DMS153 treated with DMSO at 0.1 percent for 48 hours (cell line): ENCODE data around the gene HSPB6.
"Not testable (repeated sequence)": the region's sequence is repeated elsewhere in the genome, so short reads cannot be mapped to it uniquely, and the experiment has no call there.

Source experiments
- DNase-seq: peaks from one replicate; lab custom pipeline; 2025; ENCODE audit not compliant: unreplicated experiment; lab: John Stamatoyannopoulos, UW

Gene HSPB6

GRCh38 chr19:35786299-35787160 is 29.7 kb upstream of the HSPB6 start:
- DNase-seq = no peak

GRCh38 chr19:35785339-35785627 is 28.5 kb upstream of the HSPB6 start:
- no peak for DNase-seq

DNA sequence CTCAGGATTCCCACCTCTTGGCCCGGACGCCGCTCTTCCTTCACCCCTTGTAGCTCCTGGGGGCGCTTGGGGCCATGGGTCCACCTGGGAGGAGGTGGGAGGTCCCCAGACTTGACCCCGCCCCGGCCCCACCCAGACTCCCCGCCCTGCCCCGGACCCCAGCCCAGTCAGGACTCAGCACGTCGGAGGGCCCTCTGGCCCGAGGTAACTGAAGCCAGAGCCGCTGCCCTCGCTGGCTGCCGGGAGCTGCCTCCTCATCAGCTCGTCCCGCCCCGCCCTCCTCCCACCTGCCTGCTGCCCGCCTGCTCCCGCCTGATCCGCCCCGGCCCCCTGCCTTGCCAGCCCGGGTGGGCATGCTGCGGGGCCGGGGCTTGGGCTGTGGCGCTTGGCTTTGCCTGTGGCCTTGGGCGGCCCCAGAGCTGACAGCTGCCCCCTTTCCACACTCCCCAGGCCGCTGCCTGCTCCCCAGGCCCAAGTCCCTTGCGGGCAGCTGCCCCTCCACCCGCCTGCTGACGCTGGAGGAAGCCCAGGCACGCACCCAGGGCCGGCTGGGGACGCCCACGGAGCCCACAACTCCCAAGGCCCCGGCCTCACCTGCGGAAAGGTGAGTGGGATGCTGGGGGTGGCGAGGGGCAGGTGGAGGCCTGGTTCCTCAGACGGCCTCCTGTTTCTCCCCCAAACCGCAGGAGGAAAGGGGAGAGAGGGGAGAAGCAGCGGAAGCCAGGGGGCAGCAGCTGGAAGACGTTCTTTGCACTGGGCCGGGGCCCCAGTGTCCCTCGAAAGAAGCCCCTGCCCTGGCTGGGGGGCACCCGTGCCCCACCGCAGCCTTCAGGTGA is 27.9 kb upstream of the HSPB6 start:
- no peak for DNase-seq

DNA sequence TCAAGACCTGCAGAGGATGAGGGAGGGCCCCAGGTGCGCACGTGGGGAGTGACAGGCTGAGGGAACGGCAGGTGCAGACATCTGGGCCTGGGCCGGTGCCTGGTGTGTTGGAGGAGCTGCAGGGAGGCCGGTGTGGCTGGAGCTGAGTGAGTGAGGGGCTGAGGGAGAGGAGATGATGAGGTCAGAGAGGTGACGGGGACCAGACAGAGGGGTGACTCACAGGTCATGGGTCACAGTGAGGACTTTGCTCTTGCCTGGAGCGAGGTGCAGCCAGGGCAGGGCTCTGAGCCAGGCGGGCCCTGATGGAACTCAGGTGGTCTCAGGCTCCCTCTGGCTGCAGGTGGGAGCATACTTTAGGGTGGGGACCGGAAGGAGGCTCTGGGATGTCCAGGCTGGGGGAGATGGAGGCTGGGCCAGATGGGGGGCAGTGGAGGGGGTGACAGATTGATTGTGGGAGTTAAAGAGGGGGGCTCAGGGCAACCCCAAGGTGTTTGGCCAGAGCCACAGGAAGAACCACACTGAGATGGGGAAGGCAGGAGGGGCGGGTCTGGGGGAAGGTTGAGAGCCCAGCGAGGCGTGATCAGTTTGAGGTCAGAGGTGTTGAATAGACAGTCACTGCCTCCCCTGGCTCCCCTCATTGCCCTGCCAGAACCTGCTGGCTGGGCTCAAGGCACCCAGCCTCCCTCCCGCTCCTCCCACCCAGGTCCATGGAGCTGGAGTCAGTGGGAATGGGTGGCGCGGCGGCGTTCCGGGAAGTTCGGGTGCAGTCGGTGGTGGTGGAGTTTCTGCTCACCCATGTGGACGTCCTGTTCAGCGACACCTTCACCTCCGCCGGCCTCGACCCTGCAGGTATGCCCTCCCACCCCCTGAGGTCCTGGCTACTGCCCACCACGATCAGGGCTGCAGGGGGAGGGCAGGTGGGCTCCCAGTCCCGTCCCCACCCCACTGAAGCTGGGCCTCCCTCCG is 26.9 kb upstream of the HSPB6 start:
- DNase-seq = no peak

- DNase-seq = no peak
Measured at GRCh38 chr19:35782589-35782988, 25.8 kb upstream of the HSPB6 start.

DNA sequence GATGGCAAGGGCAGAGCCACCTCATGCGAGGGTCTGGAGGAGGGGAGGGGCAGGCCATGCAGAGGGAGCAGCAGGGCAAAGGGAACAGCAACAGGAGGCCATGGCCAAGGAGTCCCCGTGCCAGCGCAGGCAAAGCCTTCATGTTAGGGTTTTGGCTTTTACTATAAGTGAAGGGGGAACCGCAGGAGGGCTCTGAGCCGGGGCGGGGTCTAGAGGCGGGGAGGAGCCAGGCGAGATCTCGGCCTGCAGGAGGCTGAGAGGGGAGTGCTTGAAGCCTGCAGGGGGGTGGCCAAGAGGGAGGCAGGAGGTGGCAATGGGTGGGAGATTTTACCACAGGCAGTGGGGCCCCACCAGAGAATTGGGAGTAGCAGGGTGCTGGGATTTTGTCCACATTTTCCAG is 24.8 kb upstream of the HSPB6 start:
- DNase-seq = no peak

GRCh38 chr19:35780717-35781116 is 23.9 kb upstream of the HSPB6 start:
- DNase-seq = no peak

DNA sequence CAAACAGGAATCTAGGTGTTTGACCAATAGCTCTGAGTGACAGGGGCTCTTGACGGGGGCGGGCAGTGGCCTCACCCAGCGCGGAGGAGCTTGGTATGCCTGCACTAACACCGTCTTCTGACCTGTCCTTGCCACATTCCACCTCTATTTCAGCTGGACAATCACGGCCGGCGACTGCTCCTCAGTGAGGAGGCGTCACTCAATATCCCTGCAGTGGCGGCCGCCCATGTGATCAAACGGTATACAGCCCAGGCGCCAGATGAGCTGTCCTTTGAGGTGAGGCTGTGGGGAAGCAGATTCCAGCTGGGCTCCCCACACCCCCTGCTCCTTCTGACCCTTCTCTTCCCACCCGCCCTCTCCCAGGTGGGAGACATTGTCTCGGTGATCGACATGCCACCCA is 23.2 kb upstream of the HSPB6 start:
- DNase-seq = no peak

GRCh38 chr19:35779033-35779432 is 22.2 kb upstream of the HSPB6 start:
- no peak for DNase-seq

- DNase-seq = no peak
Measured at GRCh38 chr19:35777961-35778360, 21.1 kb upstream of the HSPB6 start.

DNA sequence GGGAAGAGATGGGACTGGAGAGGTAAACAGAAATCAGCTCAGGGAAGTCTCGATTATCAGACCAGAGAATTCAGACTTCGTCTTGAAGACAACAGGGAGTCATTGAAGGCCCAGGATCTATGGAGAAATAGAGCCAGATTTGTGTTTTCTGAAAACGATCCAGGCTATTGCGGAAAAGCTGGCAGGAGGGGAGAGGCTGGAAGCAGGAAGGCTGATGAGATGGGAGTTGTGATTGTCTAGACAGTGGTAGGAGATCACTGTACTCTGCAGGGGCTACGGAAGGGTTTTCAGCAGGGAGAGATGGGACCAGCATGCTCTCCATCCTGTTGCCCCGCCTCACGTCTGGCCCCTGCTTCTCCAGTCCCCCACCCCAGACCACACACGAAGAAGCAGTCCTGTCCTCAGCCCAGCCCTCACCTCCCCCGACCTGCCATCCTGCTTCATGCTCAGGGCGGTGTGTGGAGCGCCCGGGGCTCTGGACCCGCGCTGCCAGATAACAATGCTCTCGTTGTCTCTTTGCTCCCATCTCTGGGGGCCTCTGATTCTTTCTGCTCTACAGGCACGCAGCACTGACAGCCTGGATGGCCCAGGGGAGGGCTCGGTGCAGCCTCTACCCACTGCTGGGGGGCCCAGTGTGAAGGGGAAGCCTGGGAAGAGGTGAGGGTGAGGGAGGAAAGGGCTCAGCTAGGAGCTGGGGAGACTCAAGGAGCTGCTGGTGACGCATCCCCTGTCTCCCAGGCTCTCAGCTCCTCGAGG is 20.4 kb upstream of the HSPB6 start:
- no peak for DNase-seq

DNA sequence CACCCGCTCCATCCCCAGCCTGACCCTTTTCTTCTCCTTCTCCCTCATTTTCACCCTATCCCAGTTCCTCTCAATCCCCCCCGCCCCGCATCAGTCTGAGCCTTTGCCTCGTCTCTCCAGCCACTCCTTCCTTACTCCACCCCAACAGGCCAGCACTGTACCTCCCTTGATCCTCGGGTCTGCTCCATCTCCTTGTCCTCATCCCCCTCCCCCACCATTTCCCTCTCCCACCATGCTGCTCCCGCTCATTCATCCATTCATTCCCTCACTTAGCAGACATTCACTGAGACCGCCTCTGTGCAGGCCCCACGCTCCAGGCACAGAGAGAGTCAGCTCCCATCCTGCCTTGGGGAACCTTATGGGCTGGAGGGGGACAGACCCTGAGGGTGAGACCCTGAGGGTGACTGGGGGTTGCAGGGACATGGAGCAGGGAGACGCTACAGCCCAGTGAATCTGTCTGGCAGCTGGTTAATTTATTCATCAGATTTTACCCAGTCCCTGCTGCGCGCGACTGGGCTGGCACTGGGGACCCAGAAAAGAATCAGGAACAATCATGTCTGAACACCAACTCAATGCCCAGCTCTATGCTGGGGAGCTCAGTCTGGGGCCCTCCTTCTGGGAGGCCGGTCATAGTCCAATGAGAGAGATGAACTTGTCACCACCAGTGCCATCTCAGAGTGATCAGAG is 19.4 kb upstream of the HSPB6 start:
- DNase-seq = no peak

DNA sequence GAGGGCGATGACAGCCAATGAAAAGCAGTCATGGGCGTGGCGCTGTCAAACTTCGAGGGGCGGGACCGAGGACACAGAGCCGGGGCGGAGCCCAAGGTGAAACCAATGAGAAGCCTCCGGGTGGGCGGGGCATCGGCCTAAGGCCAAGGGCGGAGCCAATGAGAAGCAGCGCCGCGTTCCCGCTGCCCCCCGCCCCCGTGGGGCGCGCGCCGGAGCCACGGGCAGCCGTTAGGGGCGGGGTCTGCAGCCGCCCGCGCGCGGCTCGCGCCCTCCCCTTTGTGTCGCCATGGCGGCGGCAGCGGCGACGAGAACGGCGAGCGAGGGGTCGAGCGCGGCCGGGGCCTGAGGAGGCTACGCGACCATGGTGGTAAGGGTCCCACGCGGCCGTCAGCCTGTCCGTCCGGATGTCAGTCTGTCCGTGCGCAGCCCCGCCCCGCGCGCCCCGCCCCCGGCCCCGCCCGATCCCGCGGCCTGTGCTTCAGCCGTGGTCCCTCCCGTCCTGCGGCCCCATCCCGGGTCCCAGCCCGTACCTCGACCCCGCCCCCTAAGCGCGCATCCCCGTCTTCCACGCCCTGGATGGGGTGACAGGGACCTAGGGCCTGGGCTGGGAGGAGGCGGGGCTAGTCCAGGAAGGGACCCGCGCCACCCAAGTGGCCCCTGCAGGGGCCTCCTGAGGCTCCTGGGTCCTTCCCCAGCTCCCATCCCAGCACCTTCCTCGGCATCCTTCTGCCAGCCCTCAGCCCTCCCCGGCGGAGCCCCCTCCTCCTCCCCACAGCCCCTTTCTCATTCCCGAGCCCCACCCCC is 18.7 kb upstream of the HSPB6 start, which contains the start of gene ARHGAP33:
ARHGAP33 (plus strand) TSS at position 267 of the 804 bp plus-strand sequence; CDS start at position 362, 95 bp downstream.
- peak; percentile 97 for DNase-seq

- DNase-seq = no peak
Measured at GRCh38 chr19:35775046-35775297, 18.1 kb upstream of the HSPB6 start.

DNA sequence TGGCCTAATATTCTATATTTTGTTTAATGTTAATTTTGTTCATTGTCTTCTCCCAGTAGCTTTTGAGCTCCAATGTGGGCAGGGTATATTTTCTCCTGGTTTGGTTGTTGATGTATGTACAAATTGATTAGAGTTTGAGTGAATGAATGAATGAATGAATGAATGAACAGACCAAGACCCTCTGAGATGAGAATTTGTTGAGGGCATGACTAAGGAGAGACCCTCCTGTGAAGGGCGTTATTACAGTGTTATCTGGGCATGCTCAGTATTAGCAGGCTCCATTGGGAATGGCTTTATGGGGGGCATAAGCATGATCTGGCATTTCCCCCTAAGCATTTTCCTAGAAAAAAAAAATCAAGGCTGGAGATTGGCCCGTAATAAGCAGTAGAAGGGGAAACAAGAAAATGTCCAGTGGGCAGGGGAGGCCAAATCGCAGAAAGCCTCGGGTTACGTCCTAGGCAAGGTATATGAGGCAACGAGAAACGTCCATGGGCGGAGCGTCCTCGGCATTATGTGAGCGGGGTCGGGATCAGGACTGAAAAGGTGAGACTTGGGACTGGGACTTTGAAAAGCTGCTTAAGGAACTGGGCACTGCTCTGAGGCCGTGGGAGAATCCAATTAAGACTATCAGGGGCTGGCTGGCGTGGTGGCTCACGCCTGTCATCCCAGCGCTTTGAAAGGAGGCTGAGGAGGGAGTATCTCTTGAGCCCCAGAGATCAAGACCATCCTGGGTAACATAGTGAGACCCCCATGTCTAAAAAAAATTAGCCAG is 17.6 kb upstream of the HSPB6 start:
- DNase-seq = no peak

GRCh38 chr19:35773020-35773806 is 16.4 kb upstream of the HSPB6 start:
- DNase-seq = no peak

- not testable (repeated sequence) for DNase-seq
Measured at GRCh38 chr19:35772362-35772761, 15.5 kb upstream of the HSPB6 start.

- no peak for DNase-seq
Measured at GRCh38 chr19:35768082-35768421, 11.2 kb upstream of the HSPB6 start.
